ENCODE data around the gene PDIK1L. TPM values are rescaled to one million over a fixed set of nuclear protein-coding genes. Genes with fewer than 3 reads are reported as not detected.

PDIK1L gene
- total RNA-seq (5.6 and 8.0 TPM in 2 replicates), polyA plus RNA-seq (1.2 and 1.6 TPM in 2 replicates), polyA minus RNA-seq (5.2 and 7.7 TPM in 2 replicates), Bru-seq, nascent RNA (percentile 72 among the genes with signal in this experiment), BruChase-seq, experiment 1, labeled RNA remaining after a 6-hour chase (percentile 44 among the genes with signal in this experiment), BruChase-seq, experiment 2, labeled RNA remaining after a 2-hour chase (percentile 72 among the genes with signal in this experiment)
- 1.4 and 2.3 TPM in 2 replicates for polyA plus RNA-seq (2011; cell fraction: cytosol; rRNA removed)
- 1.2 and 2.1 TPM in 2 replicates for polyA plus RNA-seq (2011; cell fraction: nucleus; rRNA removed)
- 2.5 and 3.3 TPM in 2 replicates for polyA plus RNA-seq (2012)
- polyA minus RNA-seq (2011; cell fraction: cytosol; rRNA and poly(A)+ RNA removed), result 6.2 TPM
- polyA minus RNA-seq (2011; cell fraction: nucleus; rRNA and poly(A)+ RNA removed), result 3.1 and 3.7 TPM in 2 replicates
- long read RNA-seq, full-length matches to known transcripts, result 12 of 18 reads
- long read RNA-seq, partial matches to known transcripts, result 0 of 18 reads
- long read RNA-seq, other reads (novel, unspliced or antisense), result 6 of 18 reads

DNA sequence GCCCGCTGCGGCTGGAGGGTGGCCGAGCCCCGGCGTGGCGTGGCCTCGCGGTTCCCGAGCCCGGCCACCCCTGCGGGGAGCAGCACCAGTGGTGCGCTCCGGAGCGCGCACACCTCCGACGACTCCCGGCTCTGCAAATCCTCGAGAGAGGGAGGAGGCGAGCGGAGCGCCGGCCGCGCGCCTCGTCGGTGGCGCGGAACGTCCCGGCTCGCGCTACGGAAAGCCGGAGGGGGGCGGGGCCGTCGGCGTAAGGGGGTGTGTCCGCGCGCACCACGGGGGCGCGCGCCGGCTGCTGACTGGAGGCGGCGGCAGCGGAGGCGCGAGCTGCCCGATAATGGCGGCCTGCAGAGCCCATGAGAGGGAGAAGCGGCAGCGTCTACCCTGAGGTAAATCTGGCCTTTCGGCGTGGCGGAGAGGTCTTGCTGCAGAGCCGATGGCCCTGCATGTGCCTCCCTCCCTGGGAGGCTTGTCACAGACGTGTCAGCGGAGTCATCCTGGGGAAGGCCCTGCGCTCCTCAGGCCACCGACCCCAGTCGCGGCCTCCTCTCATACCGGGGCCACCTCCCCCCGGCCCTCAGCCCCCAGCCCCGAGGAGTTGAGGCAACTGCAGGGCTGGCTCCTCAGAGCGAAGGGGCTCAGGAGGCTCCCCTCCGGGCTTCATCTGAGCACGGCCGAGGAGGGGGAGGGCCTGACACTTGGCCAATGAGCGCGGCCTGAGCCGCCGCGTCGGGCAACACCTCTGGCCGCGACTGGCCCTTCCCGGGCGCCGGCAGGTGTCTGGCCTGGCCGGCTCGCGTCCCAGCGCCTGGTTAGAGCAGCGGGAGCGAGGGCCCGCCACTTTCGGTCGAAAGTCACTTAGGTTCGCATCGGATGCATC is at the start of gene PDIK1L:
Gene PDIK1L (plus strand): TSS at position 295 of the 877 bp plus-strand sequence. CDS start 2,485 bp downstream, outside the sequence.
- Histone ChIP-seq H3K4me3 (replicated peaks in 1 of 3; ENCODE audit: insufficient read depth in 1 of 3, low read depth in 1 of 3, low read length in 3 of 3) (peak within 1 kb of the TSS; percentile 63 to 99 (median 75)), H3K9me3 (replicated peaks; ENCODE audit: control insufficient read depth, insufficient read depth, low read length) (no peaks in the 10 kb centered on the region), H3K36me3 (ENCODE audit: control insufficient read depth in 2 of 2, extremely low read depth in 1 of 2, insufficient read depth in 2 of 2, low read length in 2 of 2) (no peaks in the 10 kb centered on the region), H3K9me1 (replicated peaks; ENCODE audit: control insufficient read depth, extremely low read depth, insufficient read depth, low read length) (no peaks in the 10 kb centered on the region), H3K4me2 (ENCODE audit: insufficient read depth, low read length) (peak within 1 kb of the TSS; percentile 89), H4K20me1 (replicated peaks; ENCODE audit: control insufficient read depth, extremely low read depth, insufficient read depth, low read length) (no peaks in the 10 kb centered on the region), H3K4me1 (ENCODE audit: control insufficient read depth, extremely low read depth, insufficient read depth, low read length) (peaks cover 11% of the 10 kb centered on the region), H3K27ac (ENCODE audit: insufficient read depth, low read depth, low read length) (peak within 1 kb of the TSS; percentile 47), H3K79me2 (ENCODE audit: control insufficient read depth, insufficient read depth, low read length) (peaks cover 2% of the 10 kb centered on the region), H3K9ac (replicated peaks; ENCODE audit: extremely low read depth, insufficient read depth, low read length) (peak within 1 kb of the TSS; percentile 71), H3K27me3 (ENCODE audit: control insufficient read depth in 2 of 2, insufficient read depth in 2 of 2, low read length in 2 of 2) (no peaks in the 10 kb centered on the region), H2AFZ (ENCODE audit: low read depth, low read length) (peak within 1 kb of the TSS; percentile 93)
- intact Hi-C loops (cut with micrococcal nuclease), result loop anchor here (1.0 to 2.0 kb wide), 2 partner anchors 34 to 207 kb away; no protein-coding TSS in a partner anchor
- dilution Hi-C loops (cut with MboI; ENCODE audit: extremely low pct_ligation_motif_present, low sequenced_read_pairs), result no loop called here
- FAIRE-seq, result peak; percentile 89
- TF ChIP-seq EZH2 (IDR thresholded peaks at IDR 0.05; ENCODE audit: borderline replicate concordance, low read depth, low read length, severe bottlenecking), result no peak
- no peak for TF ChIP-seq MYC (IDR thresholded peaks at IDR 0.05; ENCODE audit: low read depth, low read length)
- peak; percentile 66 for TF ChIP-seq POLR2AphosphoS5 (IDR thresholded peaks at IDR 0.05; ENCODE audit: insufficient read depth, low read depth, low read length)
- TF ChIP-seq, protein P1, sequence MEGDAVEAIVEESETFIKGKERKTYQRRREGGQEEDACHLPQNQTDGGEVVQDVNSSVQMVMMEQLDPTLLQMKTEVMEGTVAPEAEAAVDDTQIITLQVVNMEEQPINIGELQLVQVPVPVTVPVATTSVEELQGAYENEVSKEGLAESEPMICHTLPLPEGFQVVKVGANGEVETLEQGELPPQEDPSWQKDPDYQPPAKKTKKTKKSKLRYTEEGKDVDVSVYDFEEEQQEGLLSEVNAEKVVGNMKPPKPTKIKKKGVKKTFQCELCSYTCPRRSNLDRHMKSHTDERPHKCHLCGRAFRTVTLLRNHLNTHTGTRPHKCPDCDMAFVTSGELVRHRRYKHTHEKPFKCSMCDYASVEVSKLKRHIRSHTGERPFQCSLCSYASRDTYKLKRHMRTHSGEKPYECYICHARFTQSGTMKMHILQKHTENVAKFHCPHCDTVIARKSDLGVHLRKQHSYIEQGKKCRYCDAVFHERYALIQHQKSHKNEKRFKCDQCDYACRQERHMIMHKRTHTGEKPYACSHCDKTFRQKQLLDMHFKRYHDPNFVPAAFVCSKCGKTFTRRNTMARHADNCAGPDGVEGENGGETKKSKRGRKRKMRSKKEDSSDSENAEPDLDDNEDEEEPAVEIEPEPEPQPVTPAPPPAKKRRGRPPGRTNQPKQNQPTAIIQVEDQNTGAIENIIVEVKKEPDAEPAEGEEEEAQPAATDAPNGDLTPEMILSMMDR (IDR thresholded peaks at IDR 0.05; ENCODE audit: extremely low read depth in 1 of 2, insufficient read depth in 1 of 2, low read depth in 1 of 2, low read length in 2 of 2), result no peak
- TF ChIP-seq FOS (IDR thresholded peaks at IDR 0.05; ENCODE audit: borderline replicate concordance, insufficient read depth, low read length), result no peak
- no peak for TF ChIP-seq GATA2 (IDR thresholded peaks at IDR 0.05; ENCODE audit: insufficient read depth, insufficient read length, low read depth, low read length)
- TF ChIP-seq POLR2A (IDR thresholded peaks at IDR 0.05; ENCODE audit: low read depth, low read length), result peak; percentile 72
- TF ChIP-seq JUN (IDR thresholded peaks at IDR 0.05; ENCODE audit: borderline replicate concordance, insufficient read depth, insufficient read length, low read depth), result no peak
- TF ChIP-seq, protein P2, sequence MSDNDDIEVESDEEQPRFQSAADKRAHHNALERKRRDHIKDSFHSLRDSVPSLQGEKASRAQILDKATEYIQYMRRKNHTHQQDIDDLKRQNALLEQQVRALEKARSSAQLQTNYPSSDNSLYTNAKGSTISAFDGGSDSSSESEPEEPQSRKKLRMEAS (IDR thresholded peaks at IDR 0.05; ENCODE audit: insufficient read depth, insufficient read length), result peak; percentile 43
- BruUV-seq (replicated peaks), result no TSS peak
- DNase-seq (ENCODE audit: low read depth, low spot score), result peak; percentile 96
- CTCF ChIA-PET, result interaction anchor here (0.8 to 3.1 kb wide), 8 partner anchors 15 to 305 kb away, joined by 3 to 29 read pairs (median 4); partner anchors contain the start of genes CEP85 and ZNF593
- POLR2A ChIA-PET, result interaction anchor here (0.8 kb wide), 1 partner anchor 28 kb away, joined by 3 read pairs; no protein-coding TSS in a partner anchor
